Measurements from ENCODE around the gene ULK2. TPM values are rescaled to one million over a fixed set of nuclear protein-coding genes. Genes with fewer than 3 reads are reported as not detected.

ULK2 gene
- total RNA-seq, 1 experiment from 2014 or later = 30.2 TPM

- no TSS peak for BruUV-seq (replicated peaks)
- H2AFZ ChIP-seq (ENCODE audit: low read length) = no peak overlapping the region
- intact Hi-C loops (cut with micrococcal nuclease) = no loop called here
Measured at GRCh38 chr17:19771971-19772630, 95.6 kb downstream of the ULK2 start.

GRCh38 chr17:19770985-19771735 is 96.6 kb downstream of the ULK2 start:
- Histone ChIP-seq H3K36me3 (ENCODE audit: low read depth, low read length) (no peaks in the 10 kb centered on the region), H3K4me1 (ENCODE audit: insufficient read depth, low read length) (peaks cover 12% of the 10 kb centered on the region), H4K20me1 (ENCODE audit: low read length) (no peaks in the 10 kb centered on the region), H3K27ac (ENCODE audit: low read length) (no peak overlapping the region), H3K9ac (ENCODE audit: low read length) (no peak overlapping the region), H3K4me2 (ENCODE audit: low read length) (no peak overlapping the region), H3K27me3 (ENCODE audit: low read length) (no peaks in the 10 kb centered on the region), H3K79me2 (ENCODE audit: low read length) (no peaks in the 10 kb centered on the region), H3K9me2 (replicated peaks; ENCODE audit: low read length) (no peaks in the 10 kb centered on the region), H3K4me3 (ENCODE audit: low read length) (no peak overlapping the region), H2AFZ (ENCODE audit: low read length) (no peak overlapping the region), H3F3A (ENCODE audit: low read length, unreplicated experiment) (no peaks in the 10 kb centered on the region), H3K9me3 (ENCODE audit: low read length) (no peaks in the 10 kb centered on the region)
- POLR2A ChIA-PET (ENCODE audit: unreplicated experiment) = no interaction called here
- CTCF ChIA-PET = no interaction called here
- no peak for TF ChIP-seq CTCF (conservative IDR thresholded peaks at IDR 0.05; ENCODE audit: low read depth, low read length)
- TF ChIP-seq EZH2phosphoT487 (IDR thresholded peaks at IDR 0.05; ENCODE audit: borderline replicate concordance, low read length) = no peak
- no peak for TF ChIP-seq EZH2 (IDR thresholded peaks at IDR 0.05; ENCODE audit: low read length, unreplicated experiment)
- intact Hi-C loops (cut with micrococcal nuclease) = no loop called here
- ATAC-seq = no peak
- no peak for DNase-seq
- no TSS peak for BruUV-seq (replicated peaks)

More at GRCh38 chr17:19771971-19772630, 95.6 kb downstream of the ULK2 start:
- Histone ChIP-seq H3K79me2 (ENCODE audit: low read length) (no peaks in the 10 kb centered on the region), H3K27ac (ENCODE audit: low read length) (no peak overlapping the region), H3F3A (ENCODE audit: low read length, unreplicated experiment) (no peaks in the 10 kb centered on the region), H4K20me1 (ENCODE audit: low read length) (no peaks in the 10 kb centered on the region), H3K9me2 (replicated peaks; ENCODE audit: low read length) (no peaks in the 10 kb centered on the region), H3K9ac (ENCODE audit: low read length) (no peak overlapping the region), H3K4me2 (ENCODE audit: low read length) (no peak overlapping the region), H3K4me3 (ENCODE audit: low read length) (no peak overlapping the region), H3K36me3 (ENCODE audit: low read depth, low read length) (no peaks in the 10 kb centered on the region), H3K27me3 (ENCODE audit: low read length) (no peaks in the 10 kb centered on the region), H3K9me3 (ENCODE audit: low read length) (no peaks in the 10 kb centered on the region), H3K4me1 (ENCODE audit: insufficient read depth, low read length) (peaks cover 12% of the 10 kb centered on the region)
- POLR2A ChIA-PET (ENCODE audit: unreplicated experiment) = no interaction called here
- ATAC-seq (no peak), DNase-seq (no peak)
- CTCF ChIA-PET = no interaction called here
- no peak for TF ChIP-seq EZH2phosphoT487 (IDR thresholded peaks at IDR 0.05; ENCODE audit: borderline replicate concordance, low read length)
- no peak for TF ChIP-seq EZH2 (IDR thresholded peaks at IDR 0.05; ENCODE audit: low read length, unreplicated experiment)
- no peak for TF ChIP-seq CTCF (conservative IDR thresholded peaks at IDR 0.05; ENCODE audit: low read depth, low read length)

All from PC-3 (cell line).